ENCODE measurements around the gene GLI2. TPM values are rescaled to one million over a fixed set of nuclear protein-coding genes. Genes with fewer than 3 reads are reported as not detected.

The GLI2 gene
- total and polyA plus RNA-seq, 9 of the 15 experiments (the other 6 are each of a cell fraction or from before 2014, with no cell fraction given): 0.24 TPM; not detected in 8

GRCh38 chr2:120711694-120712093 is 24.0 kb upstream of the GLI2 start:
- in situ Hi-C loops (cut with MboI) (no loop called here), intact Hi-C loops (cut with micrococcal nuclease) (no loop called here)
- H3K4me1 ChIP-seq (replicated peaks in 1 of 2; ENCODE audit: control insufficient read depth in 2 of 2, insufficient read depth in 2 of 2, low read length in 2 of 2): no peaks in the 10 kb centered on the region
- H3K9me3 ChIP-seq (replicated peaks; ENCODE audit: control insufficient read depth, insufficient read depth, low read depth, low read length): no peaks in the 10 kb centered on the region
- no peak overlapping the region for H3K4me3 ChIP-seq
- ChIA-PET CTCF (ENCODE audit: low intra/inter-chr PET ratio) (interaction anchor here (0.6 kb wide), 1 partner anchor 18 kb away, joined by 4 read pairs; no protein-coding TSS in a partner anchor), POLR2A (no interaction called here)
- no peak for FAIRE-seq
- no peak overlapping the region for H3K4me2 ChIP-seq (ENCODE audit: insufficient read depth, low read length)
- peaks cover 0 to 55% of the 10 kb centered on the region in 2 experiments; a peak in 2 of 5 replicates for H3K27me3 ChIP-seq (ENCODE audit: control insufficient read depth in 2 of 2, insufficient read depth in 2 of 2, low read length in 2 of 2)
- no peaks in the 10 kb centered on the region for H3K36me3 ChIP-seq (ENCODE audit: control insufficient read depth, insufficient read depth, low read length)
- H3K9ac ChIP-seq (ENCODE audit: insufficient read depth in 1 of 2, low read depth in 2 of 2, low read length in 2 of 2): no peak overlapping the region
- no peak for DNase-seq (ENCODE audit: extremely low read depth in 1 of 4, low spot score in 3 of 4)
- H2AFZ ChIP-seq (ENCODE audit: low read depth, low read length): no peak overlapping the region
- peak; percentile 78 for TF ChIP-seq ZFP36 (IDR thresholded peaks at IDR 0.05; ENCODE audit: low read depth, low read length, partially characterized antibody)
- TF ChIP-seq ZFX (CRISPR knock-in tag; IDR thresholded peaks at IDR 0.05): no peak
- H3K9me1 ChIP-seq (ENCODE audit: control insufficient read depth, insufficient read depth, low read length): no peaks in the 10 kb centered on the region
- H3K27ac ChIP-seq (ENCODE audit: extremely low read depth, low read depth, low read length): no peak overlapping the region
- no TSS peak for BruUV-seq (replicated peaks)
- WGBS (ENCODE audit: insufficient coverage, low coverage, missing lambda C conversion rate): 0% methylated on average over 5 of the region's 5 CpGs
- H3K79me2 ChIP-seq (ENCODE audit: control insufficient read depth, insufficient read depth, low read length): no peaks in the 10 kb centered on the region
- no peak for ATAC-seq
- H4K20me1 ChIP-seq (replicated peaks; ENCODE audit: control insufficient read depth, insufficient read depth, low read length): no peaks in the 10 kb centered on the region; the same call in 1 of the 2 replicates

GRCh38 chr2:120712180-120712681 is 23.4 kb upstream of the GLI2 start:
- CTCF ChIA-PET (ENCODE audit: low intra/inter-chr PET ratio): no interaction called here
- FAIRE-seq: no peak
- TF ChIP-seq TBL1XR1 (IDR thresholded peaks at IDR 0.05; ENCODE audit: low read length in 2 of 2) (no peak), ZNF253 (CRISPR knock-in tag; conservative IDR thresholded peaks at IDR 0.05) (no peak), ZC3H4 (CRISPR knock-in tag; IDR thresholded peaks at IDR 0.05; ENCODE audit: borderline replicate concordance) (no peak), CREB3L1 (IDR thresholded peaks at IDR 0.05; ENCODE audit: borderline replicate concordance, low read depth) (no peak), PHF8 (IDR thresholded peaks at IDR 0.05; ENCODE audit: borderline replicate concordance, low read length) (no peak), ETV6 (IDR thresholded peaks at IDR 0.05; ENCODE audit: borderline replicate concordance in 1 of 2, low read depth in 2 of 2, low read length in 1 of 2) (no peak), ETV6 (CRISPR knock-in tag; IDR thresholded peaks at IDR 0.05; ENCODE audit: borderline replicate concordance) (no peak), CTCF (IDR thresholded peaks at IDR 0.05 in 2 of 3, conservative IDR thresholded peaks at IDR 0.05 in 1 of 3; ENCODE audit: insufficient read depth in 2 of 3, low read depth in 1 of 3, low read length in 3 of 3) (no peak), SREBF1 (IDR thresholded peaks at IDR 0.05; ENCODE audit: borderline replicate concordance, low read depth, low read length) (no peak)

More at GRCh38 chr2:120712180-120712681, 23.4 kb upstream of the GLI2 start:
- POLR2A ChIA-PET: no interaction called here
- BruUV-seq (replicated peaks): no TSS peak
- Histone ChIP-seq H3K9me1 (ENCODE audit: control insufficient read depth, insufficient read depth, low read length) (no peaks in the 10 kb centered on the region), H2AFZ (ENCODE audit: low read depth, low read length) (no peak overlapping the region), H3K27me3 (ENCODE audit: control insufficient read depth in 2 of 2, insufficient read depth in 2 of 2, low read length in 2 of 2) (peaks cover 0 to 57% of the 10 kb centered on the region in 2 experiments; a peak in 2 of 5 replicates), H3K27ac (ENCODE audit: extremely low read depth, low read depth, low read length) (no peak overlapping the region), H3K9ac (ENCODE audit: insufficient read depth in 1 of 2, low read depth in 2 of 2, low read length in 2 of 2) (no peak overlapping the region), H3K4me3 (no peak overlapping the region), H3K4me2 (ENCODE audit: insufficient read depth, low read length) (no peak overlapping the region), H3K36me3 (ENCODE audit: control insufficient read depth, insufficient read depth, low read length) (no peaks in the 10 kb centered on the region), H4K20me1 (replicated peaks; ENCODE audit: control insufficient read depth, insufficient read depth, low read length) (no peaks in the 10 kb centered on the region; the same call in 1 of the 2 replicates), H3K9me3 (replicated peaks; ENCODE audit: control insufficient read depth, insufficient read depth, low read depth, low read length) (no peaks in the 10 kb centered on the region), H3K79me2 (ENCODE audit: control insufficient read depth, insufficient read depth, low read length) (no peaks in the 10 kb centered on the region), H3K4me1 (replicated peaks in 1 of 2; ENCODE audit: control insufficient read depth in 2 of 2, insufficient read depth in 2 of 2, low read length in 2 of 2) (no peaks in the 10 kb centered on the region)
- in situ Hi-C loops (cut with MboI) (no loop called here), intact Hi-C loops (cut with micrococcal nuclease) (no loop called here)
- WGBS (ENCODE audit: insufficient coverage, low coverage, missing lambda C conversion rate): 0% methylated on average over 7 of the region's 7 CpGs
- ATAC-seq (no peak), DNase-seq (ENCODE audit: extremely low read depth in 1 of 4, low spot score in 3 of 4) (no peak)

All from K562 (cell line).